ENCODE results near the gene PI3.

PI3 gene

GRCh38 chr20:45189067-45189609 lies 14.4 kb downstream of the PI3 start:
- no peak for DNase-seq

- no peak for DNase-seq
These were observed 15.2 kb downstream of the PI3 start for GRCh38 chr20:45189861-45190260.

GRCh38 chr20:45191926-45192325 lies 17.2 kb downstream of the PI3 start:
- no peak for DNase-seq

- no peak for DNase-seq
These were observed 18.6 kb downstream of the PI3 start for GRCh38 chr20:45193331-45193730.

GRCh38 chr20:45206725-45207124 lies 32.0 kb downstream of the PI3 start, which contains the start of gene SEMG1:
SEMG1 (plus strand) TSS chr20:45207033; CDS start chr20:45207054, 21 bp downstream.
- DNase-seq, result no peak

- no peak for DNase-seq
These were observed 35.2 kb downstream of the PI3 start for GRCh38 chr20:45209924-45210323.

- DNase-seq, result no peak
These were observed 37.1 kb downstream of the PI3 start for GRCh38 chr20:45211569-45212474.

- no peak for DNase-seq
These were observed 38.1 kb downstream of the PI3 start for GRCh38 chr20:45212836-45213235.

- DNase-seq, result no peak
These were observed 43.4 kb downstream of the PI3 start for GRCh38 chr20:45218124-45218523.

- no peak for DNase-seq
These were observed 43.9 kb downstream of the PI3 start for GRCh38 chr20:45218636-45219035.

- no peak for DNase-seq
These were observed 46.4 kb downstream of the PI3 start, which contains the start of gene SEMG2 for GRCh38 chr20:45221076-45221475. SEMG2 (plus strand) TSS chr20:45221373; CDS start chr20:45221390, 17 bp downstream.

- DNase-seq, result no peak
These were observed 48.4 kb downstream of the PI3 start for GRCh38 chr20:45223136-45223535.
